H9 (cell line): ENCODE data around the gene ANKRD36B. TPM values are rescaled to one million over a fixed set of nuclear protein-coding genes. Genes with fewer than 3 reads are reported as not detected.
"Not testable (repeated sequence)": the region's sequence is repeated elsewhere in the genome, so short reads cannot be mapped to it uniquely, and the experiment has no call there.

Source experiments
- DNase-seq: peaks from one replicate; pipeline ENCODE4 v3.0.0-alpha.2; 2017
- H2AFZ ChIP-seq: one replicate; pipeline ENCODE4 v1.6.1; 2013; ENCODE audit warnings: mild to moderate bottlenecking, low read length, control low read depth, moderate library complexity
- H2AK5ac ChIP-seq: 2 replicates; pipeline ENCODE4 v1.6.1; 2013; ENCODE audit warnings: low read length, control low read depth, mixed read lengths; ENCODE audit not compliant: insufficient read length
- H2BK120ac ChIP-seq: one replicate; pipeline ENCODE4 v1.6.1; 2013; ENCODE audit warnings: low read depth, mild to moderate bottlenecking, low read length, control low read depth, inconsistent platforms; ENCODE audit not compliant: poor library complexity, severe bottlenecking
- H2BK12ac ChIP-seq: 2 replicates; pipeline ENCODE4 v1.6.1; 2013; ENCODE audit warnings: low read length, control low read depth, mixed read lengths, low read depth; ENCODE audit not compliant: insufficient read length
- H2BK15ac ChIP-seq: 2 replicates; pipeline ENCODE4 v1.6.1; 2013; ENCODE audit warnings: low read depth, low read length, control low read depth
- H2BK20ac ChIP-seq: one replicate; pipeline ENCODE4 v1.6.1; 2013; ENCODE audit warnings: low read depth, mild to moderate bottlenecking, low read length, control low read depth, inconsistent platforms; ENCODE audit not compliant: poor library complexity, severe bottlenecking
- H2BK5ac ChIP-seq: 2 replicates; pipeline ENCODE4 v1.6.1; 2013; ENCODE audit warnings: low read length, control low read depth, mixed read lengths; ENCODE audit not compliant: insufficient read length
- H3K14ac ChIP-seq: 2 replicates; pipeline ENCODE4 v1.6.1; 2013; ENCODE audit warnings: low read length, control low read depth; ENCODE audit not compliant: insufficient read depth
- H3K18ac ChIP-seq: 2 replicates; pipeline ENCODE4 v1.6.1; 2013; ENCODE audit warnings: low read depth, mild to moderate bottlenecking, mixed read lengths, low read length, control low read depth; ENCODE audit not compliant: insufficient read length
- H3K23ac ChIP-seq: 2 replicates; pipeline ENCODE4 v1.6.1; 2013; ENCODE audit warnings: low read length, control low read depth, mixed read lengths, low read depth; ENCODE audit not compliant: insufficient read length
- H3K23me2 ChIP-seq: 2 replicates; pipeline ENCODE4 v1.6.1; 2013; ENCODE audit warnings: low read depth, mild to moderate bottlenecking, mixed read lengths, low read length, control low read depth; ENCODE audit not compliant: insufficient read length, poor library complexity, severe bottlenecking
- H3K27ac ChIP-seq: 2 replicates; pipeline ENCODE4 v1.5.1; 2013; ENCODE audit warnings: low read length, control low read depth, mixed read lengths, low read depth; ENCODE audit not compliant: insufficient read length
- H3K27me3 ChIP-seq: 2 replicates; pipeline ENCODE4 v1.6.1; 2013; ENCODE audit warnings: low read length, control low read depth, inconsistent platforms; ENCODE audit not compliant: insufficient read depth
- H3K4ac ChIP-seq: 2 replicates; pipeline ENCODE4 v1.6.1; 2013; ENCODE audit warnings: low read depth, mild to moderate bottlenecking, control low read depth, inconsistent platforms, low read length, moderate library complexity
- H3K4me1 ChIP-seq: 2 replicates; pipeline ENCODE4 v1.6.1; 2013; ENCODE audit warnings: low read length, control low read depth, inconsistent platforms; ENCODE audit not compliant: insufficient read depth
- H3K4me2 ChIP-seq: 2 replicates; pipeline ENCODE4 v1.6.1; 2013; ENCODE audit warnings: low read length, control low read depth, mixed read lengths; ENCODE audit not compliant: insufficient read length, insufficient read depth
- H3K56ac ChIP-seq: 2 replicates; pipeline ENCODE4 v1.6.1; 2013; ENCODE audit warnings: low read depth, mild to moderate bottlenecking, mixed read lengths, low read length, control low read depth; ENCODE audit not compliant: insufficient read length
- H3K79me1 ChIP-seq: 2 replicates; pipeline ENCODE4 v1.6.1; 2013; ENCODE audit warnings: low read depth, mild to moderate bottlenecking, moderate library complexity, low read length, control low read depth, inconsistent platforms; ENCODE audit not compliant: insufficient read depth, poor library complexity, severe bottlenecking
- H3K79me2 ChIP-seq: 2 replicates; pipeline ENCODE4 v1.6.1; 2013; ENCODE audit warnings: low read length, control low read depth, inconsistent platforms; ENCODE audit not compliant: insufficient read depth
- H3K9ac ChIP-seq: 2 replicates; pipeline ENCODE4 v1.6.1; 2013; ENCODE audit warnings: low read length, control low read depth, mixed read lengths; ENCODE audit not compliant: insufficient read length; ENCODE audit errors: extremely low read depth
- H3K9me3 ChIP-seq: one replicate; pipeline ENCODE4 v1.6.1; 2013; ENCODE audit warnings: low read depth, low read length, inconsistent platforms; ENCODE audit not compliant: control insufficient read depth
- H3T11ph ChIP-seq: one replicate; pipeline ENCODE4 v1.6.1; 2013; ENCODE audit warnings: mild to moderate bottlenecking, low read length, control low read depth, inconsistent platforms
- H4K20me1 ChIP-seq: one replicate; pipeline ENCODE4 v1.6.1; 2013; ENCODE audit not compliant: control insufficient read depth, insufficient read length, insufficient read depth
- H4K5ac ChIP-seq: 2 replicates; pipeline ENCODE4 v1.6.1; 2013; ENCODE audit warnings: low read depth, mild to moderate bottlenecking, mixed read lengths, low read length, control low read depth; ENCODE audit not compliant: insufficient read length
- H4K8ac ChIP-seq: replicated peaks from 2 replicates; pipeline ENCODE4 v1.6.1; 2013; ENCODE audit warnings: low read length, control low read depth, mixed read lengths, low read depth; ENCODE audit not compliant: insufficient read length
- H4K91ac ChIP-seq: 2 replicates; pipeline ENCODE4 v1.6.1; 2013; ENCODE audit warnings: low read depth, mild to moderate bottlenecking, moderate library complexity, mixed read lengths, low read length, control low read depth; ENCODE audit not compliant: insufficient read length
- H3K27ac Mint-ChIP-seq, 3 experiments: 2 replicates in 2 of 3; 3 replicates in 1 of 3; pipeline ENCODE4 v1.8.0; 2020 to 2021; ENCODE audit warnings: mixed read lengths in 3 of 3, mild to moderate bottlenecking in 1 of 3, moderate library complexity in 1 of 3
- H3K27me3 Mint-ChIP-seq: 2 replicates; pipeline ENCODE4 v1.8.0; 2021; ENCODE audit warnings: low read depth, mild to moderate bottlenecking, moderate library complexity, mixed read lengths
- H3K36me3 Mint-ChIP-seq, 3 experiments: 2 replicates in 2 of 3; 3 replicates in 1 of 3; pipeline ENCODE4 v1.8.0; 2020 to 2021; ENCODE audit warnings: low read depth in 3 of 3, mixed read lengths in 3 of 3; ENCODE audit not compliant: insufficient read depth in 1 of 3
- H3K4me1 Mint-ChIP-seq, 2 experiments: 2 replicates each; pipeline ENCODE4 v1.8.0; 2020; ENCODE audit warnings: mixed read lengths in 2 of 2
- H3K4me3 Mint-ChIP-seq, 2 experiments: 2 replicates in 1 of 2; 3 replicates in 1 of 2; pipeline ENCODE4 v1.8.0; 2020 to 2021; ENCODE audit warnings: mild to moderate bottlenecking in 2 of 2, mixed read lengths in 2 of 2, moderate library complexity in 1 of 2
- H3K9me3 Mint-ChIP-seq, 2 experiments: 2 replicates in 1 of 2; 3 replicates in 1 of 2; pipeline ENCODE4 v1.8.0; 2020; ENCODE audit warnings: mild to moderate bottlenecking in 2 of 2, mixed read lengths in 2 of 2, moderate library complexity in 1 of 2
- CTCF ChIP-seq: fragments of 200-600 bp; sonication (generic); conservative IDR thresholded peaks from 3 replicates; pipeline ENCODE4 v1.8.0; 2021; ENCODE audit warnings: antibody characterized with exemption, mild to moderate bottlenecking
- WGBS: extraction: QIAGEN DNeasy Blood & Tissue Kit; methylation state at CpG from one replicate; pipeline ENCODE4 v1.1.7; 2013; ENCODE audit warnings: missing lambda C conversion rate, low lambda C conversion rate, mixed read lengths; ENCODE audit not compliant: insufficient read length; ENCODE audit errors: extremely low coverage; 5-methylcytosine and 5-hydroxymethylcytosine counted together
- total RNA-seq: library from RNA; stranded (reverse); gene quantifications from 2 replicates; pipeline ENCODE4 v1.2.1, GENCODE V29; 2021

Gene ANKRD36B
- total RNA-seq, 1 experiment from 2014 or later = 7.6 TPM

- no peak overlapping the region for H2BK12ac ChIP-seq
- H3K27me3 ChIP-seq = no peaks in the 10 kb centered on the region
- no peak overlapping the region for H3K4ac ChIP-seq
- TF ChIP-seq CTCF = no peak
- no peak overlapping the region for H3K9ac ChIP-seq
- no peak overlapping the region for H2BK20ac ChIP-seq
- H3K14ac ChIP-seq = no peak overlapping the region
- peaks cover 0 to 16% (median 5%) of the 10 kb centered on the region in 3 experiments; a peak in 5 of 7 replicates for H3K36me3 Mint-ChIP-seq
- no peaks in the 10 kb centered on the region for H3K9me3 Mint-ChIP-seq
- H2BK5ac ChIP-seq = no peak overlapping the region
- H3T11ph ChIP-seq = no peak overlapping the region
- no peaks in the 10 kb centered on the region for H3K79me1 ChIP-seq
- no peak overlapping the region for H3K56ac ChIP-seq
- no peak overlapping the region for H2BK15ac ChIP-seq
- no CpG with 5 or more reads among the region's 2 CpGs for WGBS
- no peaks in the 10 kb centered on the region for H3K27me3 Mint-ChIP-seq
- H3K79me2 ChIP-seq = no peaks in the 10 kb centered on the region
- H3K27ac ChIP-seq = no peak overlapping the region
- H2AFZ ChIP-seq = no peak overlapping the region
- no peak overlapping the region for H4K5ac ChIP-seq
- H4K20me1 ChIP-seq = no peaks in the 10 kb centered on the region
- no peak for DNase-seq
- no peaks in the 10 kb centered on the region for H3K9me3 ChIP-seq
- H3K23me2 ChIP-seq = no peaks in the 10 kb centered on the region
- H3K27ac Mint-ChIP-seq = no peak overlapping the region
- H3K18ac ChIP-seq = no peak overlapping the region
- H3K4me1 Mint-ChIP-seq = peaks cover 3 to 5% of the 10 kb centered on the region in 2 experiments; a peak in 2 of 4 replicates
- no peaks in the 10 kb centered on the region for H3K4me1 ChIP-seq
- H3K23ac ChIP-seq = no peak overlapping the region
- no peak overlapping the region for H4K8ac ChIP-seq
- H2BK120ac ChIP-seq = no peak overlapping the region
- H3K4me3 Mint-ChIP-seq = no peak overlapping the region
- no peak overlapping the region for H4K91ac ChIP-seq
- no peak overlapping the region for H3K4me2 ChIP-seq
- no peak overlapping the region for H2AK5ac ChIP-seq
Measured at GRCh38 chr2:97546711-97547110, 43.0 kb downstream of the ANKRD36B start.

- not testable (repeated sequence) for H3K9me3 ChIP-seq, H3K79me1 ChIP-seq, H3K27ac Mint-ChIP-seq, H3K14ac ChIP-seq, H4K20me1 ChIP-seq, H3K4me2 ChIP-seq, H2AK5ac ChIP-seq, H3K27me3 ChIP-seq, H3K56ac ChIP-seq, H3K9me3 Mint-ChIP-seq, H3K27ac ChIP-seq, H2BK120ac ChIP-seq, H4K91ac ChIP-seq, H3K27me3 Mint-ChIP-seq, H2BK5ac ChIP-seq, DNase-seq, H3K4me1 Mint-ChIP-seq, H3K4me3 Mint-ChIP-seq, H3K9ac ChIP-seq, H3K79me2 ChIP-seq, H2BK20ac ChIP-seq, H3K18ac ChIP-seq, H2AFZ ChIP-seq, H3K4ac ChIP-seq, H4K5ac ChIP-seq, H3T11ph ChIP-seq, H3K23ac ChIP-seq, H3K23me2 ChIP-seq, H2BK15ac ChIP-seq, H2BK12ac ChIP-seq, H4K8ac ChIP-seq, H3K4me1 ChIP-seq
- H3K36me3 Mint-ChIP-seq = peaks cover 0 to 11% (median 2%) of the 10 kb centered on the region in 3 experiments; a peak in 4 of 7 replicates
Measured at GRCh38 chr2:97544911-97545310, 44.8 kb downstream of the ANKRD36B start.
